HEK293 (cell line): Measurements from ENCODE around the gene CREB3L1.

Source experiments
- CTCF ChIA-PET: fragments of 350-600 bp; formaldehyde crosslinking; extraction: SDS; loops from one replicate; lab custom pipeline; 2021; ENCODE audit warnings: antibody characterized with exemption; lab: Yijun Ruan, JAX
- POLR2A ChIA-PET: fragments of 300-600 bp; formaldehyde crosslinking; extraction: SDS; loops from one replicate; lab custom pipeline; 2020; ENCODE audit warnings: antibody characterized with exemption, inconsistent platforms; lab: Yijun Ruan, JAX
- H3K27ac ChIP-seq: fragments of 200-500 bp; sonication (Bioruptor generic); 2 replicates; pipeline ENCODE4 v1.5.1; 2014; ENCODE audit warnings: low read depth, low read length, control low read depth, inconsistent platforms; ENCODE audit errors: extremely low read depth
- H3K36me3 ChIP-seq, 2 experiments: fragments of 200-500 bp in 1 of 2; sonication (Bioruptor generic) in 1 of 2; 1 replicate in 1 of 2; 2 replicates in 1 of 2; pipeline ENCODE4 v1.5.1; 2014 to 2017; ENCODE audit warnings: inconsistent platforms in 2 of 2, low read length in 2 of 2; ENCODE audit not compliant: control insufficient read depth in 2 of 2, insufficient read depth in 1 of 2
- H3K4me1 ChIP-seq: fragments of 200-500 bp; sonication (Bioruptor generic); 2 replicates; pipeline ENCODE4 v1.5.1; 2014; ENCODE audit warnings: mild to moderate bottlenecking, low read length, inconsistent platforms; ENCODE audit not compliant: control insufficient read depth, insufficient read depth
- H3K4me3 ChIP-seq: 2 replicates; pipeline ENCODE4 v1.5.1; 2011; ENCODE audit warnings: low read depth, mild to moderate bottlenecking, control low read depth, low read length, moderate library complexity
- H3K9me3 ChIP-seq: fragments of 200-500 bp; sonication (Bioruptor generic); 2 replicates; pipeline ENCODE4 v1.5.1; 2014; ENCODE audit warnings: low read depth, low read length, inconsistent platforms; ENCODE audit not compliant: control insufficient read depth, insufficient read depth
- EGR2 ChIP-seq: fragments of 450-650 bp; formaldehyde crosslinking; IDR thresholded peaks from 2 replicates; pipeline ENCODE4 v1.5.1; 2016; ENCODE audit warnings: low read depth, missing biosample characterization, missing genetic modification characterization
- KLF9 ChIP-seq: fragments of 450-650 bp; formaldehyde crosslinking; IDR thresholded peaks from 2 replicates; pipeline ENCODE4 v1.5.1; 2016; ENCODE audit warnings: missing biosample characterization, missing genetic modification characterization, low read depth
- PBX3 ChIP-seq: sonication (generic); formaldehyde crosslinking; IDR thresholded peaks from 2 replicates; pipeline ENCODE4 v1.8.1; 2022; ENCODE audit warnings: mild to moderate bottlenecking, moderate library complexity, missing genetic modification reagents
- SP3 ChIP-seq: fragments of 450-650 bp; formaldehyde crosslinking; IDR thresholded peaks from 2 replicates; pipeline ENCODE4 v1.5.1; 2016; ENCODE audit warnings: missing biosample characterization, missing genetic modification characterization
- ZBTB26 ChIP-seq: fragments of 450-650 bp; formaldehyde crosslinking; optimal IDR thresholded peaks from 2 replicates; pipeline ENCODE3; 2016; ENCODE audit warnings: missing biosample characterization, mild to moderate bottlenecking, missing genetic modification characterization
- ZBTB48 ChIP-seq: fragments of 450-650 bp; formaldehyde crosslinking; IDR thresholded peaks from 2 replicates; pipeline ENCODE4 v1.5.1; 2016; ENCODE audit warnings: missing biosample characterization, missing genetic modification characterization
- ZBTB7A ChIP-seq: fragments of 450-650 bp; formaldehyde crosslinking; IDR thresholded peaks from 2 replicates; pipeline ENCODE4 v1.5.1; 2016; ENCODE audit warnings: low read depth, missing biosample characterization, missing genetic modification characterization
- ZBTB8A ChIP-seq: fragments of 450-650 bp; formaldehyde crosslinking; IDR thresholded peaks from 2 replicates; pipeline ENCODE4 v1.5.1; 2016; ENCODE audit warnings: missing biosample characterization, missing genetic modification characterization
- ZEB2 ChIP-seq: fragments of 450-650 bp; formaldehyde crosslinking; IDR thresholded peaks from 2 replicates; pipeline ENCODE4 v1.5.1; 2016; ENCODE audit warnings: missing biosample characterization, missing genetic modification characterization
- ZNF239 ChIP-seq: fragments of 450-650 bp; formaldehyde crosslinking; IDR thresholded peaks from 2 replicates; pipeline ENCODE4 v1.5.1; 2016; ENCODE audit warnings: missing biosample characterization, missing genetic modification characterization
- ZNF335 ChIP-seq: fragments of 450-650 bp; formaldehyde crosslinking; conservative IDR thresholded peaks from 2 replicates; pipeline ENCODE4 v1.5.1; 2016; ENCODE audit warnings: missing biosample characterization, missing genetic modification characterization
- ZNF341 ChIP-seq: fragments of 450-650 bp; formaldehyde crosslinking; IDR thresholded peaks from 2 replicates; pipeline ENCODE4; 2016; ENCODE audit warnings: low read depth, missing biosample characterization, missing genetic modification characterization
- ZNF354C ChIP-seq: fragments of 450-650 bp; formaldehyde crosslinking; IDR thresholded peaks from 2 replicates; pipeline ENCODE4 v1.5.1; 2016; ENCODE audit warnings: missing biosample characterization, missing genetic modification characterization, low read depth, borderline replicate concordance
- ZNF521 ChIP-seq: fragments of 450-650 bp; formaldehyde crosslinking; IDR thresholded peaks from 2 replicates; pipeline ENCODE4 v1.5.1; 2017; ENCODE audit warnings: missing biosample characterization, mild to moderate bottlenecking, missing genetic modification characterization
- ZNF561 ChIP-seq: fragments of 450-650 bp; IDR thresholded peaks from 2 replicates; pipeline ENCODE4 v1.5.1; 2018; ENCODE audit warnings: missing biosample characterization, missing genetic modification characterization, borderline replicate concordance
- ZNF610 ChIP-seq: fragments of 450-650 bp; formaldehyde crosslinking; IDR thresholded peaks from 2 replicates; pipeline ENCODE4 v1.5.1; 2016; ENCODE audit warnings: missing biosample characterization, missing genetic modification characterization, borderline replicate concordance
- ZNF777 ChIP-seq: fragments of 450-650 bp; formaldehyde crosslinking; IDR thresholded peaks from 2 replicates; pipeline ENCODE4 v1.5.1; 2017; ENCODE audit warnings: missing biosample characterization, missing genetic modification characterization, borderline replicate concordance
- ZSCAN16 ChIP-seq: fragments of 450-650 bp; formaldehyde crosslinking; IDR thresholded peaks from 2 replicates; pipeline ENCODE4 v1.5.1; 2016; ENCODE audit warnings: missing biosample characterization, missing genetic modification characterization
- TF ChIP-seq, protein P1 (sequence below): fragments of 450-650 bp; formaldehyde crosslinking; IDR thresholded peaks from 2 replicates; pipeline ENCODE4 v1.5.1; 2016; ENCODE audit warnings: missing biosample characterization, missing genetic modification characterization
- TF ChIP-seq, protein P2 (sequence below): fragments of 450-650 bp; formaldehyde crosslinking; IDR thresholded peaks from 2 replicates; pipeline ENCODE4 v1.5.1; 2016; ENCODE audit warnings: missing biosample characterization, missing genetic modification characterization, borderline replicate concordance
- TF ChIP-seq, protein P3 (sequence below): fragments of 450-650 bp; formaldehyde crosslinking; IDR thresholded peaks from 2 replicates; pipeline ENCODE4 v1.5.1; 2016; ENCODE audit warnings: missing biosample characterization, missing genetic modification characterization

The CREB3L1 gene

GRCh38 chr11:46295312-46296058 lies 18.0 kb downstream of the CREB3L1 start:
- Histone ChIP-seq H3K27ac (no peak overlapping the region), H3K36me3 (no peaks in the 10 kb centered on the region), H3K9me3 (no peaks in the 10 kb centered on the region), H3K4me3 (peak overlapping the region; percentile 44), H3K4me1 (peaks cover 4% of the 10 kb centered on the region; the same call in 1 of the 2 replicates)
- CTCF ChIA-PET = interaction anchor here (0.6 to 4.5 kb wide), 15 partner anchors 8 to 327 kb away, joined by 3 to 91 read pairs (median 6); partner anchors contain the start of gene CREB3L1
- POLR2A ChIA-PET = interaction anchor here (0.6 to 3.3 kb wide), 7 partner anchors 9 to 175 kb away, joined by 3 to 28 read pairs (median 4); no protein-coding TSS in a partner anchor
- TF ChIP-seq ZBTB8A (tag by site-specific recombination) (peak; percentile 26; the same call in 1 of the 2 replicates), ZEB2 (tag by site-specific recombination) (0 out of 2 replicates have a peak, but pooled peaks have one; percentile 40), ZSCAN16 (tag by site-specific recombination) (no peak), ZBTB48 (tag by site-specific recombination) (peak; percentile 43; the same call in 1 of the 2 replicates), ZNF239 (tag by site-specific recombination) (no peak), ZNF777 (tag by site-specific recombination) (peak; percentile 76; the same call in 1 of the 2 replicates), ZBTB7A (tag by site-specific recombination) (0 out of 2 replicates have a peak, but pooled peaks have one; percentile 36), ZNF335 (tag by site-specific recombination) (peak; percentile 61), ZNF341 (tag by site-specific recombination) (0 out of 2 replicates have a peak, but pooled peaks have one; percentile 26), KLF9 (peak; percentile 70), PBX3 (CRISPR knock-in tag) (0 out of 2 replicates have a peak, but pooled peaks have one; percentile 39), ZBTB26 (tag by site-specific recombination) (peak; percentile 57), SP3 (tag by site-specific recombination) (peak; percentile 51), ZNF521 (no peak), EGR2 (tag by site-specific recombination) (peak; percentile 45; the same call in 1 of the 2 replicates), ZNF354C (tag by site-specific recombination) (no peak), ZNF610 (no peak), ZNF561 (tag by site-specific recombination) (peak; percentile 36; the same call in 1 of the 2 replicates)
- TF ChIP-seq, protein P1, sequence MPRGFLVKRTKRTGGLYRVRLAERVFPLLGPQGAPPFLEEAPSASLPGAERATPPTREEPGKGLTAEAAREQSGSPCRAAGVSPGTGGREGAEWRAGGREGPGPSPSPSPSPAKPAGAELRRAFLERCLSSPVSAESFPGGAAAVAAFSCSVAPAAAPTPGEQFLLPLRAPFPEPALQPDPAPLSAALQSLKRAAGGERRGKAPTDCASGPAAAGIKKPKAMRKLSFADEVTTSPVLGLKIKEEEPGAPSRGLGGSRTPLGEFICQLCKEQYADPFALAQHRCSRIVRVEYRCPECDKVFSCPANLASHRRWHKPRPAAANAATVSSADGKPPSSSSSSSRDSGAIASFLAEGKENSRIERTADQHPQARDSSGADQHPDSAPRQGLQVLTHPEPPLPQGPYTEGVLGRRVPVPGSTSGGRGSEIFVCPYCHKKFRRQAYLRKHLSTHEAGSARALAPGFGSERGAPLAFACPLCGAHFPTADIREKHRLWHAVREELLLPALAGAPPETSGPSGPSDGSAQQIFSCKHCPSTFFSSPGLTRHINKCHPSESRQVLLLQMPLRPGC (tag by site-specific recombination) = no peak
- TF ChIP-seq, protein P2, sequence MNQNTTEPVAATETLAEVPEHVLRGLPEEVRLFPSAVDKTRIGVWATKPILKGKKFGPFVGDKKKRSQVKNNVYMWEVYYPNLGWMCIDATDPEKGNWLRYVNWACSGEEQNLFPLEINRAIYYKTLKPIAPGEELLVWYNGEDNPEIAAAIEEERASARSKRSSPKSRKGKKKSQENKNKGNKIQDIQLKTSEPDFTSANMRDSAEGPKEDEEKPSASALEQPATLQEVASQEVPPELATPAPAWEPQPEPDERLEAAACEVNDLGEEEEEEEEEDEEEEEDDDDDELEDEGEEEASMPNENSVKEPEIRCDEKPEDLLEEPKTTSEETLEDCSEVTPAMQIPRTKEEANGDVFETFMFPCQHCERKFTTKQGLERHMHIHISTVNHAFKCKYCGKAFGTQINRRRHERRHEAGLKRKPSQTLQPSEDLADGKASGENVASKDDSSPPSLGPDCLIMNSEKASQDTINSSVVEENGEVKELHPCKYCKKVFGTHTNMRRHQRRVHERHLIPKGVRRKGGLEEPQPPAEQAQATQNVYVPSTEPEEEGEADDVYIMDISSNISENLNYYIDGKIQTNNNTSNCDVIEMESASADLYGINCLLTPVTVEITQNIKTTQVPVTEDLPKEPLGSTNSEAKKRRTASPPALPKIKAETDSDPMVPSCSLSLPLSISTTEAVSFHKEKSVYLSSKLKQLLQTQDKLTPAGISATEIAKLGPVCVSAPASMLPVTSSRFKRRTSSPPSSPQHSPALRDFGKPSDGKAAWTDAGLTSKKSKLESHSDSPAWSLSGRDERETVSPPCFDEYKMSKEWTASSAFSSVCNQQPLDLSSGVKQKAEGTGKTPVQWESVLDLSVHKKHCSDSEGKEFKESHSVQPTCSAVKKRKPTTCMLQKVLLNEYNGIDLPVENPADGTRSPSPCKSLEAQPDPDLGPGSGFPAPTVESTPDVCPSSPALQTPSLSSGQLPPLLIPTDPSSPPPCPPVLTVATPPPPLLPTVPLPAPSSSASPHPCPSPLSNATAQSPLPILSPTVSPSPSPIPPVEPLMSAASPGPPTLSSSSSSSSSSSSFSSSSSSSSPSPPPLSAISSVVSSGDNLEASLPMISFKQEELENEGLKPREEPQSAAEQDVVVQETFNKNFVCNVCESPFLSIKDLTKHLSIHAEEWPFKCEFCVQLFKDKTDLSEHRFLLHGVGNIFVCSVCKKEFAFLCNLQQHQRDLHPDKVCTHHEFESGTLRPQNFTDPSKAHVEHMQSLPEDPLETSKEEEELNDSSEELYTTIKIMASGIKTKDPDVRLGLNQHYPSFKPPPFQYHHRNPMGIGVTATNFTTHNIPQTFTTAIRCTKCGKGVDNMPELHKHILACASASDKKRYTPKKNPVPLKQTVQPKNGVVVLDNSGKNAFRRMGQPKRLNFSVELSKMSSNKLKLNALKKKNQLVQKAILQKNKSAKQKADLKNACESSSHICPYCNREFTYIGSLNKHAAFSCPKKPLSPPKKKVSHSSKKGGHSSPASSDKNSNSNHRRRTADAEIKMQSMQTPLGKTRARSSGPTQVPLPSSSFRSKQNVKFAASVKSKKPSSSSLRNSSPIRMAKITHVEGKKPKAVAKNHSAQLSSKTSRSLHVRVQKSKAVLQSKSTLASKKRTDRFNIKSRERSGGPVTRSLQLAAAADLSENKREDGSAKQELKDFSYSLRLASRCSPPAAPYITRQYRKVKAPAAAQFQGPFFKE (tag by site-specific recombination) = no peak
- TF ChIP-seq, protein P3, sequence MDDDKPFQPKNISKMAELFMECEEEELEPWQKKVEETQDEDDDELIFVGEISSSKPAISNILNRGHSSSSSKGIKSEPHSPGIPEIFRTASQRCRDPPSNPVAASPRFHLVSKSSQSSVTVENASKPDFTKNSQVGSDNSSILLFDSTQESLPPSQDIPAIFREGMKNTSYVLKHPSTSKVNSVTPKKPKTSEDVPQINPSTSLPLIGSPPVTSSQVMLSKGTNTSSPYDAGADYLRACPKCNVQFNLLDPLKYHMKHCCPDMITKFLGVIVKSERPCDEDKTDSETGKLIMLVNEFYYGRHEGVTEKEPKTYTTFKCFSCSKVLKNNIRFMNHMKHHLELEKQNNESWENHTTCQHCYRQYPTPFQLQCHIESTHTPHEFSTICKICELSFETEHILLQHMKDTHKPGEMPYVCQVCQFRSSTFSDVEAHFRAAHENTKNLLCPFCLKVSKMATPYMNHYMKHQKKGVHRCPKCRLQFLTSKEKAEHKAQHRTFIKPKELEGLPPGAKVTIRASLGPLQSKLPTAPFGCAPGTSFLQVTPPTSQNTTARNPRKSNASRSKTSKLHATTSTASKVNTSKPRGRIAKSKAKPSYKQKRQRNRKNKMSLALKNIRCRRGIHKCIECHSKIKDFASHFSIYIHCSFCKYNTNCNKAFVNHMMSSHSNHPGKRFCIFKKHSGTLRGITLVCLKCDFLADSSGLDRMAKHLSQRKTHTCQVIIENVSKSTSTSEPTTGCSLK (tag by site-specific recombination) = no peak
